Astrocyte (in vitro differentiated cells and primary cell): ENCODE results near the gene TFRC.

ENCODE experiments used
- CTCF ChIP-seq: IDR thresholded peaks from 2 replicates; pipeline ENCODE4 v1.5.1; 2011; ENCODE audit warnings: low read depth, mild to moderate bottlenecking, inconsistent platforms, low read length, moderate library complexity; ENCODE audit not compliant: insufficient read depth
- EZH2 ChIP-seq: IDR thresholded peaks from 2 replicates; pipeline ENCODE4 v1.6.1; 2012; ENCODE audit warnings: mild to moderate bottlenecking, low read length, inconsistent platforms; ENCODE audit not compliant: insufficient read depth

DNA sequence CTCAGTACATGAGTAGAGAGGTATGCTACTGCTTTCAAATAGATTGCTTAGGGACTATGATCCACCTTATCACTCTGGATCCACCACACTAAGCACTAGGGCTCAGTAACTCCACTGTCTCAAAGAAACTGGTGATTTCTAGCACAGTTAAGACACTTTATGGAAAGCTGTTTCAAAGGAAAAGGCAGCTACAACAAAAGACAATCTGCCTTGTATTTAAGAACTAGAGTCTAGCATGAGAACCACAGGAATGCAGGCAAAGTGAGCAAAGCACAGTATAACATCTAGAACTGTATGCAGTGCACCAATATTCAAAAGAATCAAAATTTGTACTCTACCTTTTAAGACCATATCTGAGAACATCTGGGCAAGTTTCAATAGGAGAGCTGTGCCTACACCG is 17.9 kb downstream of the TFRC start:
- TF ChIP-seq CTCF (no peak), EZH2 (no peak)
